Activated CD4-positive, alpha-beta memory T cell treated with anti-CD3 and anti-CD28 coated beads, Interleukin-2, amount 10 ng/mL, durations not matched to agents 7 days and 5 days (primary cell): ENCODE measurements around the gene MORC4. TPM values are rescaled to one million over a fixed set of nuclear protein-coding genes. Genes with fewer than 3 reads are reported as not detected.
"Not testable (repeated sequence)": the region's sequence is repeated elsewhere in the genome, so short reads cannot be mapped to it uniquely, and the experiment has no call there.

Experiments
- CTCF ChIA-PET: fragments of 350-600 bp; sonication (Branson Sonifier 250); formaldehyde crosslinking; loops from one replicate; lab custom pipeline; 2021; ENCODE audit warnings: antibody characterized with exemption, inconsistent platforms; lab: Charles Lee
- POLR2A ChIA-PET: fragments of 350-600 bp; sonication (Branson Sonifier 250); formaldehyde crosslinking; loops from one replicate; lab custom pipeline; 2021; ENCODE audit warnings: antibody characterized with exemption; lab: Charles Lee
- DNase-seq: peaks from one replicate; pipeline ENCODE4 v3.0.0-alpha.2; 2020
- H3K27ac Mint-ChIP-seq: one replicate; pipeline ENCODE4 v1.8.0; 2021; ENCODE audit warnings: mild to moderate bottlenecking, mixed read lengths
- H3K27me3 Mint-ChIP-seq: one replicate; pipeline ENCODE4 v1.8.0; 2021; ENCODE audit warnings: mixed read lengths
- H3K36me3 Mint-ChIP-seq: one replicate; pipeline ENCODE4 v1.8.0; 2021; ENCODE audit warnings: low read depth, mixed read lengths
- H3K4me1 Mint-ChIP-seq: one replicate; pipeline ENCODE4 v1.8.0; 2021; ENCODE audit warnings: mixed read lengths
- H3K4me3 Mint-ChIP-seq: one replicate; pipeline ENCODE4 v1.8.0; 2021; ENCODE audit warnings: mild to moderate bottlenecking, mixed read lengths
- H3K9me3 Mint-ChIP-seq: one replicate; pipeline ENCODE4 v1.8.0; 2021; ENCODE audit warnings: mixed read lengths
- total RNA-seq, 2 experiments: library from RNA; stranded (reverse); gene quantifications; one replicate each; pipeline ENCODE4 v1.2.3, GENCODE V29; 2021

The MORC4 gene
- total RNA-seq, 2 experiments from 2014 or later = 6.3 to 6.9 TPM

- no peak overlapping the region for H3K4me3 Mint-ChIP-seq
- H3K9me3 Mint-ChIP-seq = no peaks in the 10 kb centered on the region
- no peak overlapping the region for H3K27ac Mint-ChIP-seq
- DNase-seq = no peak
- peaks cover 1% of the 10 kb centered on the region for H3K4me1 Mint-ChIP-seq
- ChIA-PET CTCF (no interaction called here), POLR2A (no interaction called here)
- H3K27me3 Mint-ChIP-seq = no peaks in the 10 kb centered on the region
- peaks cover 7% of the 10 kb centered on the region for H3K36me3 Mint-ChIP-seq
Measured at GRCh38 chrX:106973433-106974149, 26.4 kb downstream of the MORC4 start.

GRCh38 chrX:106972896-106973295, 27.1 kb downstream of the MORC4 start:
- POLR2A ChIA-PET = no interaction called here

GRCh38 chrX:106966547-106966946, 33.5 kb downstream of the MORC4 start:
- CTCF ChIA-PET, H3K9me3 Mint-ChIP-seq: not testable (repeated sequence)

More at GRCh38 chrX:106972896-106973295, 27.1 kb downstream of the MORC4 start:
- Mint-ChIP-seq H3K4me3 (no peak overlapping the region), H3K27ac (no peak overlapping the region), H3K27me3 (no peaks in the 10 kb centered on the region), H3K9me3 (no peaks in the 10 kb centered on the region), H3K4me1 (peaks cover 1% of the 10 kb centered on the region), H3K36me3 (peaks cover 7% of the 10 kb centered on the region)
- CTCF ChIA-PET = no interaction called here
- no peak for DNase-seq

GRCh38 chrX:106964290-106964689, 35.7 kb downstream of the MORC4 start:
- no peaks in the 10 kb centered on the region for H3K9me3 Mint-ChIP-seq
- ChIA-PET CTCF (no interaction called here), POLR2A (no interaction called here)
- no peak for DNase-seq
- H3K4me3 Mint-ChIP-seq = no peak overlapping the region
- H3K4me1 Mint-ChIP-seq = no peaks in the 10 kb centered on the region
- H3K36me3 Mint-ChIP-seq = peaks cover 8% of the 10 kb centered on the region
- no peaks in the 10 kb centered on the region for H3K27me3 Mint-ChIP-seq
- H3K27ac Mint-ChIP-seq = no peak overlapping the region

More at GRCh38 chrX:106966547-106966946, 33.5 kb downstream of the MORC4 start:
- H3K27me3 Mint-ChIP-seq, H3K4me3 Mint-ChIP-seq, H3K4me1 Mint-ChIP-seq, DNase-seq, H3K36me3 Mint-ChIP-seq, POLR2A ChIA-PET, H3K27ac Mint-ChIP-seq: not testable (repeated sequence)

- ChIA-PET CTCF (no interaction called here), POLR2A (no interaction called here)
- H3K36me3 Mint-ChIP-seq = peaks cover 2% of the 10 kb centered on the region
- no peak overlapping the region for H3K4me3 Mint-ChIP-seq
- H3K4me1 Mint-ChIP-seq = no peaks in the 10 kb centered on the region
- no peaks in the 10 kb centered on the region for H3K9me3 Mint-ChIP-seq
- no peak overlapping the region for H3K27ac Mint-ChIP-seq
- DNase-seq = no peak
- H3K27me3 Mint-ChIP-seq = no peaks in the 10 kb centered on the region
Measured at GRCh38 chrX:106963111-106963510, 36.9 kb downstream of the MORC4 start.

GRCh38 chrX:106959901-106960300, 40.1 kb downstream of the MORC4 start:
- Mint-ChIP-seq H3K4me3 (no peak overlapping the region), H3K4me1 (no peaks in the 10 kb centered on the region), H3K27ac (no peak overlapping the region), H3K27me3 (no peaks in the 10 kb centered on the region), H3K36me3 (no peaks in the 10 kb centered on the region), H3K9me3 (no peaks in the 10 kb centered on the region)
- POLR2A ChIA-PET = no interaction called here
- CTCF ChIA-PET = interaction anchor here (0.5 to 0.6 kb wide), 2 partner anchors 62 to 97 kb away, joined by 3 to 4 read pairs; no protein-coding TSS in a partner anchor
- DNase-seq = no peak

GRCh38 chrX:106957856-106958255, 42.2 kb downstream of the MORC4 start:
- H3K9me3 Mint-ChIP-seq = no peaks in the 10 kb centered on the region
- H3K4me1 Mint-ChIP-seq = no peaks in the 10 kb centered on the region
- H3K4me3 Mint-ChIP-seq = no peak overlapping the region
- no peaks in the 10 kb centered on the region for H3K36me3 Mint-ChIP-seq
- H3K27me3 Mint-ChIP-seq = no peaks in the 10 kb centered on the region
- ChIA-PET CTCF (no interaction called here), POLR2A (no interaction called here)
- no peak for DNase-seq
- H3K27ac Mint-ChIP-seq = no peak overlapping the region

- ChIA-PET CTCF (no interaction called here), POLR2A (no interaction called here)
- H3K36me3 Mint-ChIP-seq = no peaks in the 10 kb centered on the region
- H3K27ac Mint-ChIP-seq = no peak overlapping the region
- no peaks in the 10 kb centered on the region for H3K4me1 Mint-ChIP-seq
- H3K27me3 Mint-ChIP-seq = no peaks in the 10 kb centered on the region
- no peak for DNase-seq
- H3K4me3 Mint-ChIP-seq = no peak overlapping the region
- H3K9me3 Mint-ChIP-seq = no peaks in the 10 kb centered on the region
Measured at GRCh38 chrX:106955004-106955772, 44.8 kb downstream of the MORC4 start.

GRCh38 chrX:106954041-106954440, 46.0 kb downstream of the MORC4 start:
- no peaks in the 10 kb centered on the region for H3K27me3 Mint-ChIP-seq
- no peaks in the 10 kb centered on the region for H3K9me3 Mint-ChIP-seq
- no peak overlapping the region for H3K27ac Mint-ChIP-seq
- H3K4me1 Mint-ChIP-seq = no peaks in the 10 kb centered on the region
- ChIA-PET POLR2A (no interaction called here), CTCF (no interaction called here)
- DNase-seq = no peak
- no peaks in the 10 kb centered on the region for H3K36me3 Mint-ChIP-seq
- no peak overlapping the region for H3K4me3 Mint-ChIP-seq

GRCh38 chrX:106952988-106953387, 47.0 kb downstream of the MORC4 start:
- no peaks in the 10 kb centered on the region for H3K36me3 Mint-ChIP-seq
- DNase-seq = no peak
- H3K4me3 Mint-ChIP-seq = no peak overlapping the region
- POLR2A ChIA-PET = no interaction called here
- CTCF ChIA-PET = no interaction called here
- H3K4me1 Mint-ChIP-seq = no peaks in the 10 kb centered on the region
- no peaks in the 10 kb centered on the region for H3K9me3 Mint-ChIP-seq
- no peaks in the 10 kb centered on the region for H3K27me3 Mint-ChIP-seq
- no peak overlapping the region for H3K27ac Mint-ChIP-seq

GRCh38 chrX:106952538-106952937, 47.5 kb downstream of the MORC4 start:
- POLR2A ChIA-PET = no interaction called here
- Mint-ChIP-seq H3K9me3 (no peaks in the 10 kb centered on the region), H3K4me3 (no peak overlapping the region), H3K27me3 (no peaks in the 10 kb centered on the region), H3K36me3 (no peaks in the 10 kb centered on the region), H3K27ac (no peak overlapping the region), H3K4me1 (no peaks in the 10 kb centered on the region)
- CTCF ChIA-PET = no interaction called here
- DNase-seq = no peak

GRCh38 chrX:106952089-106952488, 47.9 kb downstream of the MORC4 start:
- Mint-ChIP-seq H3K9me3 (no peaks in the 10 kb centered on the region), H3K36me3 (no peaks in the 10 kb centered on the region), H3K4me1 (no peaks in the 10 kb centered on the region), H3K27me3 (no peaks in the 10 kb centered on the region), H3K4me3 (no peak overlapping the region), H3K27ac (no peak overlapping the region)
- ChIA-PET POLR2A (no interaction called here), CTCF (no interaction called here)
- DNase-seq = no peak

- no peak for DNase-seq
- Mint-ChIP-seq H3K27me3 (no peaks in the 10 kb centered on the region), H3K36me3 (no peaks in the 10 kb centered on the region), H3K9me3 (no peaks in the 10 kb centered on the region), H3K4me1 (no peaks in the 10 kb centered on the region), H3K27ac (no peak overlapping the region), H3K4me3 (no peak overlapping the region)
- CTCF ChIA-PET = interaction anchor here (1.4 kb wide), 1 partner anchor 57 kb away, joined by 3 read pairs; no protein-coding TSS in a partner anchor
- POLR2A ChIA-PET = no interaction called here
Measured at GRCh38 chrX:106951230-106951629, 48.8 kb downstream of the MORC4 start.
